GM12878 (cell line): ENCODE measurements around the gene MAP1LC3B.

Experiments
- CBX5 ChIP-seq: sonication (generic); IDR thresholded peaks from 2 replicates; pipeline ENCODE4 v1.6.1; 2016; ENCODE audit warnings: low read depth, moderate library complexity, mild to moderate bottlenecking, inconsistent platforms
- CTCF ChIP-seq, 3 experiments: IDR thresholded peaks in 2 of 3; conservative IDR thresholded peaks in 1 of 3; 2 replicates each; pipeline ENCODE4 v1.5.1; 2011; ENCODE audit warnings: low read depth in 3 of 3, low read length in 3 of 3, mild to moderate bottlenecking in 3 of 3, control low read depth in 2 of 3, moderate library complexity in 2 of 3, inconsistent platforms in 1 of 3, mixed read lengths in 1 of 3; ENCODE audit not compliant: control insufficient read depth in 2 of 3, insufficient read depth in 1 of 3; ENCODE audit errors: extremely low read depth in 1 of 3
- CUX1 ChIP-seq: IDR thresholded peaks from 2 replicates; pipeline ENCODE4 v1.6.1; 2012; ENCODE audit warnings: improper control_type of control experiment, low read depth, low read length; ENCODE audit not compliant: insufficient replicate concordance
- EZH2 ChIP-seq: IDR thresholded peaks from 2 replicates; pipeline ENCODE4 v1.6.1; 2012; ENCODE audit warnings: low read depth, mild to moderate bottlenecking, control low read depth, inconsistent platforms, low read length, borderline replicate concordance; ENCODE audit not compliant: control insufficient read depth
- MLLT1 ChIP-seq: fragments of 450-650 bp; IDR thresholded peaks from 2 replicates; pipeline ENCODE4 v1.6.1; 2016; ENCODE audit warnings: mild to moderate bottlenecking
- PAX5 ChIP-seq: IDR thresholded peaks from 2 replicates; pipeline ENCODE4 v1.6.1; 2011; ENCODE audit warnings: low read depth, low read length, borderline replicate concordance

GRCh38 chr16:87359121-87359520 is 33.0 kb upstream of the MAP1LC3B start:
- TF ChIP-seq CTCF (IDR thresholded peaks at IDR 0.05 in 2 of 3, conservative IDR thresholded peaks at IDR 0.05 in 1 of 3; ENCODE audit: control insufficient read depth in 2 of 3, extremely low read depth in 1 of 3, insufficient read depth in 1 of 3, low read depth in 3 of 3, low read length in 3 of 3) (no peak), EZH2 (no peak), MLLT1 (no peak), CBX5 (no peak), CUX1 (no peak), PAX5 (no peak)
